Breast epithelium (tissue), 4 donors: ENCODE results near the gene SLC39A6. TPM values are rescaled to one million over a fixed set of nuclear protein-coding genes. Genes with fewer than 3 reads are reported as not detected.
"Not testable (repeated sequence)": the region's sequence is repeated elsewhere in the genome, so short reads cannot be mapped to it uniquely, and the experiment has no call there.

Experiments used
- DNase-seq, 2 donors: peaks; one replicate each; pipeline ENCODE4 v3.0.0-alpha.2; 2019; ENCODE audit warnings: low spot score in 2 of 2
- H3K27ac ChIP-seq, 2 donors: fragments of 200-600 bp; sonication (generic) in 1 of 2; one replicate each; pipeline ENCODE4 v1.5.1; 2016 to 2019; ENCODE audit warnings: mild to moderate bottlenecking in 1 of 2
- H3K27me3 ChIP-seq, 2 donors: fragments of 200-600 bp; sonication (generic) in 1 of 2; one replicate each; pipeline versions ENCODE4 v1.5.1 to v1.6.0; 2017 to 2019; ENCODE audit warnings: control low read depth in 1 of 2, mild to moderate bottlenecking in 1 of 2
- H3K36me3 ChIP-seq: fragments of 200-600 bp; one replicate; pipeline ENCODE4 v1.5.1; 2019
- H3K4me1 ChIP-seq, 2 donors: fragments of 200-600 bp; sonication (generic); one replicate each; pipeline ENCODE4 v1.5.1; 2016 to 2019; ENCODE audit warnings: control low read depth in 1 of 2
- H3K4me3 ChIP-seq, 3 donors: fragments of 200-600 bp; sonication (generic); 1 replicate in 2 of 3; 2 replicates in 1 of 3; pipeline ENCODE4 v1.5.1; 2016 to 2019; ENCODE audit warnings: mild to moderate bottlenecking in 3 of 3, moderate library complexity in 2 of 3
- H3K9me3 ChIP-seq, 2 donors: fragments of 200-600 bp; sonication (generic) in 1 of 2; one replicate each; pipeline ENCODE4 v1.5.1; 2016 to 2019; ENCODE audit warnings: control low read depth in 1 of 2
- CTCF ChIP-seq, 3 donors: fragments of 450-650 bp; IDR thresholded peaks; one replicate each; pipeline ENCODE4 v1.5.1; 2016 to 2017; ENCODE audit warnings: antibody characterized with exemption in 3 of 3, mild to moderate bottlenecking in 3 of 3, moderate library complexity in 3 of 3
- POLR2A ChIP-seq: fragments of 450-650 bp; IDR thresholded peaks from one replicate; pipeline ENCODE4 v1.6.1; 2016; ENCODE audit warnings: antibody characterized with exemption, mild to moderate bottlenecking, moderate library complexity
- POLR2AphosphoS5 ChIP-seq, 3 donors: sonication (generic); formaldehyde crosslinking; IDR thresholded peaks; one replicate each; pipeline ENCODE4 v1.6.1; 2017; ENCODE audit warnings: antibody characterized with exemption in 3 of 3
- intact Hi-C: fragments of 100-400 bp; cut with DNase I; formaldehyde crosslinking; loops from one replicate; pipeline ENCODE4 v1.15.1; 2023; ENCODE audit warnings: low total_unique reads
- total RNA-seq, 3 donors: library from RNA; depleted of rRNA; stranded (reverse); fragments of >200 nt; gene quantifications; one replicate each; pipeline ENCODE4 v1.1.0, GENCODE V29; 2016

The SLC39A6 gene
- total RNA-seq, 3 donors from 2014 or later, result 44.8 to 502 (median 235) TPM

GRCh38 chr18:36127836-36128529 is 1.2 kb downstream of the SLC39A6 start:
- H3K27ac ChIP-seq, result peak overlapping the region; percentile 28 to 98
- no peaks in the 10 kb centered on the region for H3K9me3 ChIP-seq
- no peaks in the 10 kb centered on the region for H3K36me3 ChIP-seq
- H3K27me3 ChIP-seq, result no peaks in the 10 kb centered on the region
- no peak for DNase-seq
- intact Hi-C loops, result loop anchor here (10.0 kb wide), 1 partner anchor 493 kb away; no protein-coding TSS in a partner anchor
- peaks cover 0 to 9% of the 10 kb centered on the region in 2 donors for H3K4me1 ChIP-seq
- no peak for TF ChIP-seq POLR2AphosphoS5 (IDR thresholded peaks at IDR 0.05)
- TF ChIP-seq CTCF (IDR thresholded peaks at IDR 0.05), result no peak
- TF ChIP-seq POLR2A, result no peak
- H3K4me3 ChIP-seq, result peak overlapping the region; percentile 81 to 90 (median 89)

GRCh38 chr18:36126668-36127067 is 2.5 kb downstream of the SLC39A6 start:
- TF ChIP-seq POLR2A, result no peak
- no peak for TF ChIP-seq POLR2AphosphoS5 (IDR thresholded peaks at IDR 0.05)
- TF ChIP-seq CTCF (IDR thresholded peaks at IDR 0.05), result no peak
- H3K36me3 ChIP-seq, result no peaks in the 10 kb centered on the region
- no peaks in the 10 kb centered on the region for H3K27me3 ChIP-seq
- H3K4me1 ChIP-seq, result peaks cover 0 to 8% of the 10 kb centered on the region in 2 donors
- no peak overlapping the region for H3K4me3 ChIP-seq
- H3K9me3 ChIP-seq, result no peaks in the 10 kb centered on the region
- H3K27ac ChIP-seq, result no peak overlapping the region
- DNase-seq, result no peak
- intact Hi-C loops, result loop anchor here (10.0 kb wide), 1 partner anchor 492 kb away; no protein-coding TSS in a partner anchor

GRCh38 chr18:36124841-36125240 is 4.3 kb downstream of the SLC39A6 start:
- no peaks in the 10 kb centered on the region for H3K36me3 ChIP-seq
- no peaks in the 10 kb centered on the region for H3K9me3 ChIP-seq
- intact Hi-C loops, result loop anchor here (10.0 kb wide), 1 partner anchor 490 kb away; no protein-coding TSS in a partner anchor
- TF ChIP-seq CTCF (IDR thresholded peaks at IDR 0.05), result no peak
- no peak for TF ChIP-seq POLR2A
- TF ChIP-seq POLR2AphosphoS5 (IDR thresholded peaks at IDR 0.05), result no peak
- H3K4me1 ChIP-seq, result no peaks in the 10 kb centered on the region
- no peak overlapping the region for H3K27ac ChIP-seq
- H3K27me3 ChIP-seq, result no peaks in the 10 kb centered on the region
- no peak for DNase-seq
- H3K4me3 ChIP-seq, result no peak overlapping the region

- Histone ChIP-seq H3K4me3 (no peak overlapping the region), H3K36me3 (no peaks in the 10 kb centered on the region), H3K27me3 (no peaks in the 10 kb centered on the region), H3K27ac (peak overlapping the region; percentile 2 to 40), H3K9me3 (no peaks in the 10 kb centered on the region), H3K4me1 (no peaks in the 10 kb centered on the region)
- TF ChIP-seq CTCF (IDR thresholded peaks at IDR 0.05), result no peak
- no peak for TF ChIP-seq POLR2AphosphoS5 (IDR thresholded peaks at IDR 0.05)
- intact Hi-C loops, result loop anchor here (10.0 kb wide), 1 partner anchor 485 kb away; no protein-coding TSS in a partner anchor
- no peak for DNase-seq
Observed at GRCh38 chr18:36120297-36120696, 8.8 kb downstream of the SLC39A6 start.

- H3K27ac ChIP-seq, H3K4me3 ChIP-seq, H3K9me3 ChIP-seq, DNase-seq, H3K36me3 ChIP-seq, H3K27me3 ChIP-seq, intact Hi-C loops, H3K4me1 ChIP-seq: not testable (repeated sequence)
Observed at GRCh38 chr18:36116771-36117170, 12.4 kb downstream of the SLC39A6 start.
